HG03460 (cell line): ENCODE results near the gene ASB12.

Experiments used
- ATAC-seq: cut with Tn5 transposase; IDR thresholded peaks from one replicate; pipeline ENCODE4 v1.9.1; 2021; ENCODE audit not compliant: unreplicated experiment

Gene ASB12

DNA sequence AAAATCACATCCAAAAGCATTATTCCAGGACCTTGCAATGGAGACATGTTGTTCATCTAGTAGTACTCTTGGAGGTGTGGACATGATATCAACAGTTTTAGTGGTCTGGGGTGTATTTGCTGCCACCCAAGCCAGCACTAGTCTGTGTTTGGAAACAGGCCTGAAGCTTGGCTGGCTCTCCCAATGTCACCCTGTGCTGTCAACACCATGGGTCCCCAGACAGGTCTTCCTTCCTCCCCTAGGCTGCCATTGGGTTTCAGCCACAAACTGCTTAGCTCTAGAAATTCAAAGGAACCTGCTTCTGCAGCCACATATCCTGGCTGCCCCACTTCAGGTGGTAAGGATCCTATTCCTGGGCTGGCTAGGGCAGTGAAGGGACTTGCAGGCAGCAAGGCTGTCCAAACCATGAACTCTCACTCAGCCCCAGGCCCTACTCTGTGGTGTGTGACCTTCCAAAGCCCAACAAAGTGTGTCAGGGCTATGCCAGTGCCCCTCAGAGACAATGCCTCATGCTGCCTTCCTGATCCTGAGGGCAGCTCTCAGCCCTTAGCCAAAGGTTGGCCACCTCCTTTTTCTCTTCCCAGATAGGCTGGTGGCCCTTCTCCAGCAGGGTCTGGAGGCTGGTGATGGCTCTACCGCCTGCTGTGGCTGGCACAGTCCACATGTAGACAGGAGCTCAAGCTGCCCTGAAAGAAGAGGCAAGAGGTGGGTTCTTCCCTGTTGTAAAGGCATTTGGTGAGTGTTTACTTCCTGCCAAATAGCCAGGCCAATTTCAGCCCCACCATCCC is 43.2 kb downstream of the ASB12 start:
- ATAC-seq = no peak

DNA sequence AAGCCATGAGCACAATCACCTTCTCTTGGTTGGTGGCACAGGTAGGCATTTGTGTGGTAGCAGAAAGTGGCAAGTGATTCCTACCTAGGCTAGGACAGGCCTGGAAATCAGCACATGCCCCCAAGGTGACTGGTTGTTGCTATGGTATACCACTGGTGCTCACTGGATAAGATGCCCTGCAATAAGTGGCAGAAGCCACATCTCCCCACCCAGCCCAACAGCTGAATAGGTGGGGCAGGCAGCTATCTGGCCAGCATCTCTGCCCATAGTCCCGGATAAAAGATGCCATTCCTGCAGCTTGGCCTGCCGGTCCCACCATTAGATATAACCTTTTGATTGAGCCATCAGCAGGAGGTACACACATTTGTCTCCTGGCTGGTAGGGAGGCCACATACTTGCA is 46.0 kb downstream of the ASB12 start:
- ATAC-seq = no peak

DNA sequence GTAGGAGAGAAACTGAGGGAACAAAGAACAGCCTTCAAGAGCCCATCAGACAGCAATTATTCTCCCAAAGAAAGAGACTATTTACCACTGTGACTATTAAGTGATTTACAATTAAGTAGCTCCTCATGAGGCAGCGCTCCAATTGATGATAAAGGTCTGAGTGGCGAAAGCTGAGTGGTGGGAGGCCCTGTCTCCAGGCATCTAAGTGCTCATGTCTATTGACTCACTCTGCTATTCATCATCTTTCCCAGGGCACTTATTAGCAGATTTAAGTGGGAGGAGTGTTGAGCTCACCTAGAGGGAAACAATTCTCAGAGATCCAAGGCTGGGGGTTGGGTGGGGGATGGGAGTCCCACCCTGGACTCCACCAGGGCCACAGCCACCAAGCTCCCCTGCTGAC is 48.2 kb downstream of the ASB12 start:
- ATAC-seq = no peak

DNA sequence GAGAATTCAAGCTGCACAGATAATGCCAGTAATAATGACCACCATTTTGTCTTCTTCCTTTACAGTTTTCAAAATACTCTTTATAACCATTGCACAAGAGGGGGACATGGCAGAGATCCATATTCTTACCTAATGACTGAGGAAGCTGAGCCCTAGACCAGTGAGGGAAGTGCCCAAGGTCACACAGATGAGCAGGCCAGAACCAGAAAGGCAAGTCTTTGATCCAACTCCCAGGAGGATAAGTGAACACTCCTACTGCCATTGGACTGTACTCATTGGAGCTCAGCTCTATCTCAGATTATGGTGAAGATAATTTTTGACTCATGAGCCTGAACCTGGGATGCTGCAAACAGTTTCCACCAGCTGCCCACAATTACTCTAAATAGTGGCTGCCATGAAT is 53.5 kb downstream of the ASB12 start:
- no peak for ATAC-seq
